ENCODE measurements around the gene PIM1.
"Not testable (repeated sequence)": the region's sequence is repeated elsewhere in the genome, so short reads cannot be mapped to it uniquely, and the experiment has no call there.

Gene PIM1

DNA sequence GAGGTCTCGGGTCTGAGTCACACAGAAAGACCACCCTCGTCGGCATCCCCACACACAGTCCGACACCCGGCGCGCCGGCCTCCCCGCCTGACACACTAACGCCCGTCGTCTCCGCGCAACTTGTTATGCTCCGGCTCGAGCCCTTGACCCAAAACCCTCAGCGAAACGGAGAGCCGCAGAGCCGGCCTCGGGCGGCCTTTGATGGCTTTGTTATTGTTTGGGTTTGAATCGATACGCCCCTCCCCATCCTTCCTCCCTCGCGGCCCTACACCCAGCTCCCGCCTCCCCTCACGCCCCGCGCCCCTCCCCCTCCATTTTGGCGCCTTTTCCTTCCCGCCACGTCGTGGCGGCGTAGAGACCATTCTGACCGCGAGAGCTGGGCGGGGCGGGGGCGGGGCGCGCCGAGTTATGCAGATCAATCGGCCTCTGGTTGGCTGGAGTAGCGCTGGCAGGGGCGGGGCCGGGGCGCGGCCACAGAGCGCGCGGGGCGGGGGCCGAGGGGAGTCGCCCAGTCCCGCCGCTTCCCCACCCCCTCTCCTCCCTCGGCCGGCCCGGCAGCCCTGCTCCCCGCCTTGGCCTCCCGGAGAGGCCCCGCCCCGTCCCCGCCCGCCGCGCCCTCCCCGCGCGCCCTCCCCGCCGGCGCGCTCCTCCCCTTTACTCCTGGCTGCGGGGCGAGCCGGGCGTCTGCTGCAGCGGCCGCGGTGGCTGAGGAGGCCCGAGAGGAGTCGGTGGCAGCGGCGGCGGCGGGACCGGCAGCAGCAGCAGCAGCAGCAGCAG lies at the start of gene PIM1:
TSS of gene PIM1 (plus strand) at position 657 of the 777 bp plus-strand sequence. CDS start 424 bp downstream, outside the sequence.
- no peak for FAIRE-seq

DNA sequence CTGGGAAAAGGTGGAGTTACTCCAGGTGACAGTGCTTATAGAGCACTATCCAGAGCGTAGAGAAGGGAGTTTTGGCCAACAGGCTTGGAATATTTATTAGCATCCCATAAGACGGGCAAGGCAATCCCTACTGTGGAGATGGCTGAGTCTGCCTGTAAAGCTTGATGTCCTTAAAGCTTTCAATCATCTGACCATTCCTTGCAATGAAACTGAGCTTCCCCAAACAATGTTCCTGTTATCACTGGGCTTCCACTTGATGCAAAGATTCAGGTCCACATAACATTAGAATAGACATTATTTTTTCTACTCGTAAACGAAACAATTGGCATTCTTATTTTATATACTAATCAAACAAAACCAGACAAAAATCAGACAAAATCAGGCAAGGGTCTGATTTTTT lies 48.4 kb upstream of the PIM1 start:
- no peak for FAIRE-seq

DNA sequence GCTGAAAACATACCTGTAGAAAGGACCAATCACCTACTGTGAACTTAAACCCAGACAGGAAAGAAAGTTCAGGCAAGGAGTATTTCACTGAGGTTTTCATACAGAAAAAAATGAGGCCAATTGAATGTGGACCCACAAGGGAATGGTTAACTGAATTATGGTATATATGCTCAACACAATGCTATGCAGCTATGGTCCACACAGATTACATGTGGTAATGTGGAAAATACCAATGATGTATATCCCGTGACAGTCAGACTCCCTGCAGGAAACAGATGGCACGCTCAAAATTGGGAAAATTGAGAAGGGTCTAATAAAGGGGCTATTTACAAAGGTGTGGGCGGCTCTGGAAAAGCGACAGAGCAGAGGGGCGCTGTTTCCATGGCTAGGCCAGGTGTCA lies 47.1 kb upstream of the PIM1 start:
- FAIRE-seq = no peak

DNA sequence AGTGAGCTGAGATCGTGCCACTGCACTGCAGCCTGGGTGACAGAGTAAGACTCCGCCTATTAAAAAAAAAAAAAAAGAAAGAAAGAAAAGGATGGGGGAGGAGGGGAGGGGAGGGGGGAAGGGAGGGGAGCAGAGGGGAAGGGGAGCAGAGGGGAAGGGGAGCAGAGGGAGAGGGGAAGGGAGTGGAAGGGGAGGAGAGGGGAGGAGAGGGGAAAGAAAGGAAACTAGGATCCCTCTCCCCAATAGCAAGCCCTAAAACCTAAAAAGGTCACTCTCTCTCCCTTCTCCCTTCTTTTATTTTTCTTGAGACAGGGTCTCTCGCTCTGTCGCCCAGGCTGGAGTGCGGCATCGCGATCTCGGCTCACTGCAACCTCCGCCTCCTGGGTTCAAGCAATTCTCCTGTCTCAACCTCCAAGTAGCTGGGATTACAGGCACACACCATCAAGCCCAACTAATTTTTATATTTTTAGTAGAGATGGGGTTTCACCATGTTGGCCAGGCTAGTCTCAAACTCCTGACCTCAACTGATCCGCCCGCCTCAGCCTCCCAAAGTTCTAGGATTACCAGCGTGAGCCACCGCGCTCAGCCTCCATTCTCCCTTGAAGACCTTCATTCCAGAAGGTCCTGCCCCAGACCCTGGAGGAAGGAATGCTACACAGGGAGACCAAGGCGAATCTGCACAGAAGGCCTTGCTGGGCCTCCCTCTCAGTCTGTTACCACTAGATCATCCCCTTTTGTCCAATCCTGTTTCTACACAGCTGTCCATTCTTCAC lies 45.8 kb upstream of the PIM1 start:
- no peak for FAIRE-seq

DNA sequence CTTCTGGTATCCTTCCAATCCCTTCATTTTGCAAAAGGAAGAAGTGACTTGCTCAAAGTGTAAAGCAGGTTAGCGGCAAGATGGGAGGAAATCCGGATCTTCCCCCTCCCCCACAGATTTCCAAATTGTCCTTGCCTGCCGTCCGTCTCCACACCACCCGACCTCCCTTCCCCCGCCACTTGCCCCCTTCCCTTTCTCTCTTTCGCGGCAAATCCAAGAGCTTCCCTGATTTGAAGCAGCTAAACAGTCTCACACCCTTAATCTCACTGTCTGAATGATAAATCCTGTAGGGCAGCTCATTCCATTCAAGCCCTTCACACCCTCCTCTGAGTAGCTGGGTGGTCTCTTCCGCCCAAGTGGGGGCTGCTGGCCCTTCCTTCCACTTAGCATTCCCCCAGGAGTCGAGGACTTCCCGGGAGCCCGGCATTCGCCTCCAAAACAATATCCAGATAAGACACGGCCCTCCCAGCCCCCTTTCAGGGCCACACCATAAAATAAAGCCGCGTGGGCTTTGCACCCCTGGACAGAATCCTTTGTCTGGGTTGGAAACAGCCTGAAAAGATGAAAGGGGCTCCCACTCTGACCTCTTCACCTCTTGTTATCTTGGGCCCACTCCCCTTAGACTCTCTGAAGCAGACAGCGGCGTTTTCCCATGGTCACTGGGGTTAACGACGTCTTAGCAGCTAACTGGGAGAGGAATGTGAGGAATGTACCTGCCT lies 44.0 kb upstream of the PIM1 start:
- FAIRE-seq = no peak

DNA sequence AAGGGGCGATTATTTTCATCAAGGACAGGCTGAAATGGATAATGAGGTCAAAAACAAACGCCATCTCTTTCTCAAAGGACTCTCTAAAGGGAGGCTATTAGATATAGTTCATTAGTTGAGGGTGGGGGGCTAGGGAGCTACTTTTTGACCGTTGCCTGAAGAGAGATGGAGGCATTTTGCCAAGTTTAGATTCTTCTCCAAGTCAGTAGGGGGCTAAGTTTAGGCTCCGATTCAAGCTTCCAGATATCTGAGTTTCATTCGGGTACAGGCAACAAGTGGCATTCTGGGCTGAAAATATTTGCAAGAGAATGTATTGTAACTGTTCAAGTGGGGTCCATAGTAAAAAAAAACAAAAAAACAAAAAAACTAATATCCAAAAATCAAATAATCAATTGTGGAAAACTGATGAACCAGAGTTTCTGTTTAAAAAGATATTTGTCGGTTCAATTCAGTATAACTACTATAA lies 43.4 kb upstream of the PIM1 start:
- peak; percentile 17 for FAIRE-seq

DNA sequence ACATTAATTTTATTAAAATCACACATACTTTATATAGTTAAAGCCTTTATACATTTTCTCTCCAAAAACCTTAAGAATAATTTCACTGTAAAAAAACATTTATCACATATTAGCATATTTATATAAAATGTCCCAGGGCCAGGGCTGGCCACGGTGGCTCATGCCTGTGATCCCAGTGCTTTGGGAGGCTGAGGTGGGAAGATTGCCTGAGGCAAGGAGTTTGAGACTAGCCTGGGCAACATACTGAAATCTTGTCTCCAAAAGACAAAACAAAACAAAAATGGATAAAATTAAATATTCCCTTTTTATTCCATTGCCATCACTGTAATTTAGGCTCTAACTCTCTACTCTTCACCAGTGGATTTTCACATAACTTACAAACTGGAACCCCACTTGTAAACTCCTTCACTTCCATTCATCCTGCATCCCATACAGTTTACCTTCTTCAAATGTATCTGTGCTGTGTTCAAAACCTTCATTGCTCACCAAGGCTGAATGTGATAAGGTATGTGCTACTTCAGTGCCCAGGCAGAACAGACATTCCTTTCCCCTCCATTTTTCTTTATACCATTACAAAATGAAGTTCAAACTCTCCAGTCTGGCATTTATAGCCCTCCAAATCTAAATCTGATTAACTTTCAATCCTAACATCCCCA lies 42.9 kb upstream of the PIM1 start:
- FAIRE-seq = no peak

DNA sequence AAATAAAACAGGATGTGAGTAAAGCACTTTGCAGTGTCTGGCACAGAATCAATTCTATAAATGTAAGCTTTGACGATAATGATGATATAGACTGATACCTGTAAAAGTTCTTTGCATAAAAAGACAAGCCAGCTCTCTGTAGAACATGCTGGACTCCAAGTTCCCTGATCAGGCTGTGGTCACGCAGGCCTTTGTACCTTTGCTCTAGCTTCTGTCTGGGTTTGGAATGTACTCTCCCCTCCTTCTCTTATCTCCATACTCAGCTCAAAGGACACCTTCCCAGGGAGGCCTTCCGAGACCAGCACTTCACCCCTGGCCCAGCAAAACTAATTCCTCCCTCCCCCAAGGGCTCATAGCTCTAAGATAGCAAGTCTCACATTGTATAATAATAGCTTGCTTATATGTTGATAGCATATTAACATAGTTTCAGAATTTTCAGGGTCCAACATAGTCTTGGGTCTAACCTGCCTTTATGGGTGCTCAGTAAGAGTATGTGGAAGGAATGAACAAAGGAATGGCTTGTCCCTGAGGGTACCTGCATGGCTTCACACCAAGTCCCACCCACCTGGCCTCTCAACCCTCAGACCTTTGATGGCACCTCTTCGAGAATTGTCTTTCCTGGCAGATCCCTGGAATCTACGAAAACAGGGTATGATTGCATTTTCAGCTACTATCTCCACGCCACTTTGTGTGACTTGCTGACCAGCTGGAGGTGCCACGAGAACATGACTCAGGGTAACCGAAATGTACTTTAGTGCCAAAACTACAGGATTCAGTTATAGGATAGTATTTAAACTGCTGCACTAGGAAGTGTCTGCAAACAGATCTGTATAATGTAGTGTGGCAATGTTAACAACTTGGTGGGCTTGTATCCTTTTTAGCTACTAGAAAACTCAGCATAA lies 41.7 kb upstream of the PIM1 start:
- no peak for FAIRE-seq

DNA sequence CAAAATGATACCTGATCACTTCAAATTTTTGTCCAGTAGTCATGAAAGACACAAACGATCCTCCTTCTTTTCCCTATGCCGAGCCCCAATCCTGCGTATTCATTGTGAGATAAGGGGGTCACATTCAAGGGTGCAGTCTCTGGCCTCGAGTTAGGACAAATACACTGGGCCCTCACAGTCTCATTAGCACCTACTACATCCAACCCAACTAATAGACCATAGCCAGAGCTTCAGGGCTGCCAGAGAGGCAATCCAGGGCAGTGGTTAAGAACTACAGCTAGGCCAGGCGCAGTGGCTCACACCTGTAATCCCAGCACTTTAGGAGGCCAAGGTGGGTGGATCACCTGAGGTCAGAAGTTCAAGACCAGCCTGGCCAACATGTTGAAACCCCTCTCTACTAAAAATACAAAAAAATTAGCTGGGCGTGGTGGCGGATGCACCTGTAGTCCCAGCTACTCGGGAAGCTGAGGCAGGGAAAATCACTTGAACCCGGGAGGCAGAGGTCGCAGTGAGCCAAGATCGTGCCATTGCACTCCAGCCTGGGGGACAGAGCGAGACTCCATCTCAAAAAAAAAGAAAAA lies 41.0 kb upstream of the PIM1 start:
- FAIRE-seq = not testable (repeated sequence)

DNA sequence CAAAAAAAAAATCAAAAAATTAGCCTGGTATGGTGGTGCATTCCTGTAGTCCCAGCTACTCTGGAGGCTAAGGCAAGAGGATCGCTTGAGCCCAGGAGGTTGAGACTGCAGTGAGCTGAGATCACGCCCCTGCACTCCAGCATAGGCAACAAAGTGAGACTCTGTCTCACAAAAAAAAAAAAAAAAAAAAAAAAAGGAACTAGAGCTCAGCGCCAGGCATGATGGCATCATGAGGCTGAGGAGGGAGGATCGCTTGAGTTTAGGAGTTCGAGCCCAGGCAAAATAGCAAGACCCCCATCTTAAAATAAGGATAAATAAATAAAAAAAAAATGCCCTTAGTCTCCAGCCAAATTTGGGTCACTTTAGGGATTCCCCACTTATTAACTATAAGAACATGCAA lies 40.4 kb upstream of the PIM1 start:
- FAIRE-seq = no peak

DNA sequence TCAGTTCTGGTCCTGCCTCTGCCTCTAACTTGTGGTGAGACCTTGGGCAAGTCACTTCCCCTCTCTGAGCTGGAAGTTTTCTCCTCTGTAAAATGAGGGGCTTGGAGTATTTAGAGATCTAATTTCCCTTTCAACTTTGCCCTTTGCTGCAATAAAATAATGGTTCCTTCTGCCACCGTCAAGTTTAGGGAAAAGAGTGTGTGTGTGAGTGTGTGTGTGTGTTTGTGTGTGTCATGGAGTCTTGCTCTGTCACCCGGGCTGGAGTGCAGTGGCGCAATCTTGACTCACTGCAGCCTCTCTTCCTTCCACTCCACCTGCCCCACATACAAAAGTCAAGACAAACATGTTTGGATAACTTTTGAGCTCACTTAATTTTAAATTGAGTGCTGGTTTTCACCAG lies 39.2 kb upstream of the PIM1 start:
- no peak for FAIRE-seq

DNA sequence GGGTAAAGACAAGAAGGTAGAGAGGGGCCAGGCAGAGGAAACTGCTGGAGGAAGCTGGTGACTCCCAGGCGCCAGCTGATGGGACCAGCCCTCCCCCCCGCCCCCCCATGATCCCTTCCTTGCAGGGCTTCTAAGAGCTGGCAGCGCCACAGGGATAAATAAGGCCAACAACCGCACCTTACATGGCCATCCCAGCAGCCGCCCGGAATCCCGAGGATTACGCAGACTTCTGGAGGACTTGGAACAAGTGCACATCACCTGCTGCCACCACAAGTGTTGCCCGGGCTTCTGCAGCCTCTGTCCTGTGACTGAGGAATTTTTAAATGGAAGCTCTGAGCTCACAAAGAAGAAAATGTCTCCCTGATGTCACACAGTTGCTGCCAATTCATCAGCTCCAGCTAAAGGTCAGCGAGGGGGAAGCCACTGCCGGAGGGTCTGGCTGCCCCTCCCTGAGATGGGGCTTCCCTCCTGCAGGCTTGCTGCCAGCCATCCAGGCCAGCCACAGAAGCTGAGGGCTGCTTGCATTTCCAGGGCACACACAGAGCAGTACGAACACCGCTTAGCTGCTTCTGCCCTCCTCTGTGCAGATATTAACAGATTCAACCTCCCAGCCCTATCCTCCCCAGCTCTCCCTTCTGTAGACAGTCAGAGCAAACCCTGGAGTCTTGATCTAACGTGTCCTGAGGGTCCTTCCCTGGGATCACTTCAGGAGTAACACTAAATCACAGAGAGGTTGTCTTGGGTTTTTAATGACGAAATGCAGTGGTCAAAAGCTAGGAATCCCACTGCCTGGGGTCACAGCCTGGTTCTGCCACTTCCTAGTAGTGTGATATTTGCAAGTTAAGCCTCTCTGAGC lies 38.6 kb upstream of the PIM1 start:
- no peak for FAIRE-seq

DNA sequence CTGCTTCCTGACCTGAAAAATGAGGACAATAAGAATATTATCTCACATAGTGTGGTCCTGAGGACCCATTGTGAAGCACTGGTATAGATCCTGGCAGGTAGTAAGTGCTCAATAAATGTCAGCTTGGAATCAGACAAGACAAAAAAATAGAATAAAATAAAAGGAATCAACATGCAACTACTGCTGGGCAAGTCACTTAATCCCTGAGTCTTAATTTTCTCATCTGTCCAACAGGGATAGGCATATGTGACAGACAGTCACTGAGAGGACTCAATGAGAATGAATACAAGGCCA lies 38.0 kb upstream of the PIM1 start:
- FAIRE-seq = no peak

DNA sequence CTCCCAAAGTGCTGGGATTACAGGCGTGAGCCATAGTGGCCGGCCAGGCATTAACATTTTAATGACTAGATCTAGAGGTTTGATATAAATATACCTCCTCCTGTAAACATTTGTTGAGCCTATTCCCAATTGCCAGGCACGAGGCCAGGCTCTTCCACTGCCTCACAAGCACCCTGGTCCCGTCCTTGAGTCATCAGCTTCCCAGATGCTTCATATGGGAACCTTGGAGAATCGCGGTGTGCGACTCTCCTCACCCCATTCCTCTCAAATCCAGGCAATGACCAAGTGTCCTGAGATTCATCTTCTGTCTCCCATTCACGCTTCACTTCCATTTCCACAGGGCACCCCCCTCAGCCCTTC lies 35.9 kb upstream of the PIM1 start:
- no peak for FAIRE-seq

DNA sequence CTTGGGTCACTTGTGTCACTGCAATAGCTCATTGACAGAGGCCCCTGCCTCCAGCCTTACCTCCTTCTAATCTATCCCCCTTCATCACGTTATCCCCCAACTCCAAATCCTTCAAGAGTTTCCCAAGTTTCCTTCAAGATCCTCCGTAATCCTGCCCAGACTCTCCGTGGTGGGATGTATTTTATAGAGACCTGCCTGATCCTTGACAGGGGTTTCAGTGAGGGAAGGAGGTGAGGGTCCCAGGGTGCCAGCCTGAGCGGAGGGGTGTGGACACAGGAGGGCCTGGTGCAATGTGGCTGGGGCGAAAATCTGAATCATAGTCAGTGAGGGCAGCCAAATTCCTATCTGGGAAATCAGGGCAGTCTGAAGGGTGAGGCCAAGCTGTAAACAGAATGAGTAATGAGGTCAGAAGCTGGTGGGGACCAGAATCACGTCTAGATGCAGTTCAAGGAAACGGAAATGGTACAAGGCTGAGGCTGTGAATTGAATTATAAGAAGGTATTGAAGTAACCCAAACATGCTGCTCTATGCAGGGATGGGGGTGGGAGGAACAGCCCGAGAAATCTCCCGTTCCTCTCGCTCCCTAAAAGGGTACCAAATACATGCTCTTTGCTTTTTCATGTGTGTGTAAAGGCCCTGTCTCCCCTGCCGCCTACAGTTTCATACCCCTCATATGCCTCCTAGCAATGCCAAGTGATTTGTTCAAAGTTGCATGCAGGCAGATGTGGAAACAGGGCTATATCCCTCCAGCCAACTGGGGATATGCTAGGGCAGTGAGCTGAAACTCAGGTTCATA lies 35.4 kb upstream of the PIM1 start:
- no peak for FAIRE-seq

DNA sequence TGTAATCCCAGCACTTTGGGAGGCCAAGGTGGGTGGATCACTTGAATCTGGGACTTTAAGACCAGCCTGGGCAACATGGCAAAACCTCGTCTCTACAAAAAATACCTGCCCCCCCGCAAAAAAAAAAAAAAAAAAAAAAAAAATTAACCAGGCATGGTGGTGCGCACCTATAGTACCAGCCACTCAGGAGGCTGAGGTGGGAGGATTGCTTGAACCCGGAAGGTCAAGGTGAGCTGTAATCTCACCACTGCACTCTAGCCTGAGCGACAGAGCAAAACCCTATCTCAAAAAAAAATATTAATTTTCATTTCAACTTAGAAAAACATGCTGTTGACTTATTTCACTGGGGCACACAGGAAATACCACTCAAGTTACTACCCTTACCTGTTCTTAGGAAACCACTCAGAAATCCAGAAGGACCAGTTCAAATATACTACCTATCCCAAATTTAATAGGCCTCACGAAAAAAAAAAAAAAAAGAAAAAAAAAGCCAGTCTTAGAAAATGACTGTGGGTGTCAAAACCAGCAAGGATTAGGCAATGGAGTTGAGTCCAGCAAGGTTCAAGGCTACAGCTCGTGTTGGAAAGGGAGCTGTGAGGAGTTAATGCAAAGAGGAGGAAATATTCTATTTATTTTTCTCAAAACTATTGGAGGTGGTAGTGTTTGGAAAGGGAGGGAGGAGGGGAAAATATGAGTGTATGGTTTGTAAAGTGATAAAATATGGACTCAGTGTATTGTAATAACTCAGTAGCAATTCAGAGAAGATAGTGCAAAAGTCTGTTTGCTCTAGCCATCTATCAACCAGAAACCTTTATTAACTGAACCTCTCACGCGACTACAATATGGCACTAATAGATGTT lies 33.9 kb upstream of the PIM1 start:
- FAIRE-seq = no peak

DNA sequence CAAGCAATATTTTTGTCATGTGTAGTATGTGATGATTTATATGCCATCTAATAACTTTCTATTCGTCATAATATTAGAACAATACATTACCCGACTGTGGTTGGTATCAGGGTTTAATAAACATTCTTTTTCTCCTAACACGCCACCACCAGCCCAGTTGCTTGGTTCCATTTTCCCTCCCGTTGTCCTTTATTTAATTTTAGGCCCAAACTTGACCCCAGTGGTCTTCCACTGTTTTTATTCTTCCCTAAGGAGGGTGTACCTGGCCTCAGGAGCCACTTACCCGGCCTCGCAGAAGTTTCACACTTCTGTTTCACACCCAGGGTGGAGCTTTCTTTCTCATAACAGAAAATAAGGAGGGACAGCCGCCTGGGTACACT lies 33.1 kb upstream of the PIM1 start:
- FAIRE-seq = no peak

DNA sequence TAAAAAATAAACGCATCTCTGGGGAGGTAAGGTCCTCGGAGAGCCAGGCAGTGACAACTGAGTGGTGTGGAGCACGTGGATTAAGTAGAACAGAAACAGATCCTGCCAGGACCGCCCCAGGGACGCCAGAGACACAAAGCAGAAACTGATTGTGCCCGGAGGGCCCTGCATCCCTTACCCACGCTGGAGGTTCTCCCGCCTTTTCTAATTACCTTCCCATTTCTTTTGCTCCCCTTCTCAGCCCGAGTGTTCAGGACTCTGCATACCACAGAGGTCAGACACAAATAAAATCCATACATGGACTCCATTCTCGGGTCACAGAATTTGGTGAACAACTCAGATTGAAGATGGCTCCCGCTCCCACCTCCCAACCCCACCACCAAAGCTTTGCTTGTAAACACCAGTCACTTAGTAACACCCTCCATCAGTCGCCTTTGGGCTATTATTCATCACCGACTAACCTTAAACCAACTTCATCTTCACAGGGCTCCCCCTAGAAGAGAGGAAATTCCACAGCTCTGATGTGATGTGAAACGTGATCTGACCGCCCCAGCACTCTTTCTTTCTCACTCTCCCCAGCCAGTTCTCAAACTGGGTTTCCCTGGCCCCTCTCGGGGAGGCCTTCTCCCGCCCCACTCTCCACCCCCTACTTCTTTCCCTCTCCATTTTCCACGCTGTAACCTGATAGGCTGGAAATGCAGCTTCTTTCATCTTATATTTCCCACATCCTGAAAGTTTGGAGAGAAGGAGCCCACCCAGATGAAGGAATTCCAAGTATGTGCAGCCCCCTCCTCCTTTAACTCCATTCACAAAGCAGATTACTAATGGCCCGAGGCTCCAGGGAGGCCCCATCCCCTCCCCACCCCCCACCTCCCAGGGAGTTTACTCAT lies 32.5 kb upstream of the PIM1 start:
- FAIRE-seq = peak; percentile 88

Measured in TTC549 (cell line).